ENCODE measurements around the gene RYR1.
A peak's percentile ranks its signal among the peaks of the same experiment; 100 is the strongest.
"Not testable (repeated sequence)": the region's sequence is repeated elsewhere in the genome, so short reads cannot be mapped to it uniquely, and the experiment has no call there.

RYR1 gene

GRCh38 chr19:38596057-38596981, 162.8 kb downstream of the RYR1 start:
- Histone ChIP-seq H3K27me3 (ENCODE audit: control insufficient read depth, insufficient read depth, low read length) (no peaks in the 10 kb centered on the region), H3K36me3 (ENCODE audit: control insufficient read depth, insufficient read depth, low read length) (no peaks in the 10 kb centered on the region), H3K4me1 (ENCODE audit: control insufficient read depth, insufficient read depth, low read length) (no peaks in the 10 kb centered on the region), H3K9ac (ENCODE audit: low read length) (no peak overlapping the region), H3K4me3 (ENCODE audit: low read length) (no peak overlapping the region), H3K27ac (ENCODE audit: low read depth, low read length) (no peak overlapping the region)

GRCh38 chr19:38597075-38597474, 163.6 kb downstream of the RYR1 start:
- no peak overlapping the region for H3K4me3 ChIP-seq (ENCODE audit: low read length)
- H3K9ac ChIP-seq (ENCODE audit: low read length): no peak overlapping the region
- no peaks in the 10 kb centered on the region for H3K36me3 ChIP-seq (ENCODE audit: control insufficient read depth, insufficient read depth, low read length)
- H3K27me3 ChIP-seq (ENCODE audit: control insufficient read depth, insufficient read depth, low read length): no peaks in the 10 kb centered on the region
- H3K4me1 ChIP-seq (ENCODE audit: control insufficient read depth, insufficient read depth, low read length): no peaks in the 10 kb centered on the region
- no peak overlapping the region for H3K27ac ChIP-seq (ENCODE audit: low read depth, low read length)

GRCh38 chr19:38599722-38600121, 166.2 kb downstream of the RYR1 start:
- H3K4me3 ChIP-seq (ENCODE audit: low read length): no peak overlapping the region
- no peaks in the 10 kb centered on the region for H3K27me3 ChIP-seq (ENCODE audit: control insufficient read depth, insufficient read depth, low read length)
- H3K36me3 ChIP-seq (ENCODE audit: control insufficient read depth, insufficient read depth, low read length): no peaks in the 10 kb centered on the region
- no peak overlapping the region for H3K9ac ChIP-seq (ENCODE audit: low read length)
- no peak overlapping the region for H3K27ac ChIP-seq (ENCODE audit: low read depth, low read length)
- H3K4me1 ChIP-seq (ENCODE audit: control insufficient read depth, insufficient read depth, low read length): no peaks in the 10 kb centered on the region

- not testable (repeated sequence) for H3K27me3 ChIP-seq (ENCODE audit: control insufficient read depth, insufficient read depth, low read length); H3K4me3 ChIP-seq (ENCODE audit: low read length); H3K36me3 ChIP-seq (ENCODE audit: control insufficient read depth, insufficient read depth, low read length); H3K27ac ChIP-seq (ENCODE audit: low read depth, low read length); H3K4me1 ChIP-seq (ENCODE audit: control insufficient read depth, insufficient read depth, low read length); H3K9ac ChIP-seq (ENCODE audit: low read length)
These were observed 169.4 kb downstream of the RYR1 start for GRCh38 chr19:38602856-38603255.

GRCh38 chr19:38606131-38606530, 172.6 kb downstream of the RYR1 start:
- H3K9ac ChIP-seq (ENCODE audit: low read length): no peak overlapping the region
- no peaks in the 10 kb centered on the region for H3K36me3 ChIP-seq (ENCODE audit: control insufficient read depth, insufficient read depth, low read length)
- no peak overlapping the region for H3K27ac ChIP-seq (ENCODE audit: low read depth, low read length)

GRCh38 chr19:38614289-38614688, 180.8 kb downstream of the RYR1 start:
- Histone ChIP-seq H3K9ac (ENCODE audit: low read length) (no peak overlapping the region), H3K36me3 (ENCODE audit: control insufficient read depth, insufficient read depth, low read length) (no peaks in the 10 kb centered on the region), H3K4me1 (ENCODE audit: control insufficient read depth, insufficient read depth, low read length) (peaks cover 7% of the 10 kb centered on the region), H3K27ac (ENCODE audit: low read depth, low read length) (no peak overlapping the region), H3K27me3 (ENCODE audit: control insufficient read depth, insufficient read depth, low read length) (no peaks in the 10 kb centered on the region), H3K4me3 (ENCODE audit: low read length) (no peak overlapping the region)

More at GRCh38 chr19:38606131-38606530, 172.6 kb downstream of the RYR1 start:
- H3K27me3 ChIP-seq (ENCODE audit: control insufficient read depth, insufficient read depth, low read length): no peaks in the 10 kb centered on the region
- no peaks in the 10 kb centered on the region for H3K4me1 ChIP-seq (ENCODE audit: control insufficient read depth, insufficient read depth, low read length)
- no peak overlapping the region for H3K4me3 ChIP-seq (ENCODE audit: low read length)

GRCh38 chr19:38615007-38615581, 181.6 kb downstream of the RYR1 start:
- peaks cover under 1% of the 10 kb centered on the region for H3K36me3 ChIP-seq (ENCODE audit: control insufficient read depth, insufficient read depth, low read length)
- H3K4me1 ChIP-seq (ENCODE audit: control insufficient read depth, insufficient read depth, low read length): peaks cover 12% of the 10 kb centered on the region
- no peaks in the 10 kb centered on the region for H3K27me3 ChIP-seq (ENCODE audit: control insufficient read depth, insufficient read depth, low read length)
- no peak overlapping the region for H3K27ac ChIP-seq (ENCODE audit: low read depth, low read length)
- no peak overlapping the region for H3K4me3 ChIP-seq (ENCODE audit: low read length)
- no peak overlapping the region for H3K9ac ChIP-seq (ENCODE audit: low read length)

GRCh38 chr19:38616265-38616664, 182.8 kb downstream of the RYR1 start:
- no peak overlapping the region for H3K9ac ChIP-seq (ENCODE audit: low read length)
- peaks cover 12% of the 10 kb centered on the region for H3K4me1 ChIP-seq (ENCODE audit: control insufficient read depth, insufficient read depth, low read length)
- H3K27ac ChIP-seq (ENCODE audit: low read depth, low read length): no peak overlapping the region
- H3K27me3 ChIP-seq (ENCODE audit: control insufficient read depth, insufficient read depth, low read length): no peaks in the 10 kb centered on the region
- no peak overlapping the region for H3K4me3 ChIP-seq (ENCODE audit: low read length)
- H3K36me3 ChIP-seq (ENCODE audit: control insufficient read depth, insufficient read depth, low read length): peaks cover 8% of the 10 kb centered on the region

- Histone ChIP-seq H3K27me3 (ENCODE audit: control insufficient read depth, insufficient read depth, low read length) (no peaks in the 10 kb centered on the region), H3K4me1 (ENCODE audit: control insufficient read depth, insufficient read depth, low read length) (peaks cover 12% of the 10 kb centered on the region), H3K27ac (ENCODE audit: low read depth, low read length) (no peak overlapping the region), H3K9ac (ENCODE audit: low read length) (no peak overlapping the region), H3K36me3 (ENCODE audit: control insufficient read depth, insufficient read depth, low read length) (peaks cover 18% of the 10 kb centered on the region), H3K4me3 (ENCODE audit: low read length) (peak overlapping the region; percentile 85)
These were observed 183.8 kb downstream of the RYR1 start for GRCh38 chr19:38617283-38617763.

GRCh38 chr19:38617764-38618589, 184.5 kb downstream of the RYR1 start, which contains the start of gene MAP4K1:
MAP4K1 (minus strand) TSS chr19:38617953; CDS start chr19:38617895, 58 bp downstream.
- no peaks in the 10 kb centered on the region for H3K27me3 ChIP-seq (ENCODE audit: control insufficient read depth, insufficient read depth, low read length)
- peak within 1 kb of the TSS; percentile 69 for H3K9ac ChIP-seq (ENCODE audit: low read length)
- H3K36me3 ChIP-seq (ENCODE audit: control insufficient read depth, insufficient read depth, low read length): peaks cover 18% of the 10 kb centered on the region
- peaks cover 12% of the 10 kb centered on the region for H3K4me1 ChIP-seq (ENCODE audit: control insufficient read depth, insufficient read depth, low read length)
- peak within 1 kb of the TSS; percentile 78 for H3K27ac ChIP-seq (ENCODE audit: low read depth, low read length)
- H3K4me3 ChIP-seq (ENCODE audit: low read length): peak within 1 kb of the TSS; percentile 85

GRCh38 chr19:38618590-38619360, 185.3 kb downstream of the RYR1 start, which contains the start of gene EIF3K:
EIF3K (plus strand) TSS chr19:38619188; CDS start chr19:38619269, 81 bp downstream.
- H3K27ac ChIP-seq (ENCODE audit: low read depth, low read length): peak within 1 kb of the TSS; percentile 84
- peak within 1 kb of the TSS; percentile 94 for H3K4me3 ChIP-seq (ENCODE audit: low read length)
- H3K9ac ChIP-seq (ENCODE audit: low read length): peak within 1 kb of the TSS; percentile 96
- peaks cover 12% of the 10 kb centered on the region for H3K4me1 ChIP-seq (ENCODE audit: control insufficient read depth, insufficient read depth, low read length)
- peaks cover 21% of the 10 kb centered on the region for H3K36me3 ChIP-seq (ENCODE audit: control insufficient read depth, insufficient read depth, low read length)
- H3K27me3 ChIP-seq (ENCODE audit: control insufficient read depth, insufficient read depth, low read length): no peaks in the 10 kb centered on the region

Measured in rectal smooth muscle tissue (tissue), 1 donor.